OCI-LY3 (cell line): ENCODE data around the gene TBC1D13.
"Not testable (repeated sequence)": the region's sequence is repeated elsewhere in the genome, so short reads cannot be mapped to it uniquely, and the experiment has no call there.

Source experiments
- H2AFZ ChIP-seq: fragments of 200-600, 300-600 bp; shearing (Covaris generic); 2 replicates; pipeline ENCODE4 v1.6.0; 2014; ENCODE audit warnings: antibody characterized with exemption, low read depth, low read length
- H3K27ac ChIP-seq: fragments of 200-600, 300-600 bp; sonication (generic); 2 replicates; pipeline ENCODE4 v1.5.1; 2014; ENCODE audit warnings: mild to moderate bottlenecking, low read length, moderate library complexity, mixed read lengths
- H3K27me3 ChIP-seq: fragments of 200-600, 300-600 bp; sonication (generic); 2 replicates; pipeline ENCODE4 v1.6.1; 2014; ENCODE audit warnings: low read depth, low read length, mixed read lengths
- H3K36me3 ChIP-seq: fragments of 200-600, 300-600 bp; sonication (generic); replicated peaks from 2 replicates; pipeline ENCODE3; 2014; ENCODE audit warnings: low read depth, low read length, mixed read lengths
- H3K4me1 ChIP-seq: fragments of 300-600, 200-600 bp; sonication (generic); 2 replicates; pipeline ENCODE4 v1.6.1; 2014; ENCODE audit warnings: low read length, mixed read lengths
- H3K4me2 ChIP-seq: fragments of 200-600, 300-600 bp; sonication (generic); 2 replicates; pipeline ENCODE4 v1.6.1; 2014; ENCODE audit warnings: low read length, mixed read lengths
- H3K4me3 ChIP-seq: fragments of 300-600, 200-600 bp; sonication (generic); 2 replicates; pipeline ENCODE4 v1.5.1; 2014; ENCODE audit warnings: antibody characterized with exemption, mild to moderate bottlenecking, low read length, moderate library complexity
- H3K79me2 ChIP-seq: fragments of 300-600, 200-600 bp; shearing (Covaris generic); 2 replicates; pipeline ENCODE4 v1.6.1; 2014; ENCODE audit warnings: mild to moderate bottlenecking, low read length, mixed read lengths
- H3K9ac ChIP-seq: fragments of 300-600, 200-600 bp; shearing (Covaris generic); 2 replicates; pipeline ENCODE4 v1.6.0; 2014; ENCODE audit warnings: mild to moderate bottlenecking, low read length, moderate library complexity
- H3K9me3 ChIP-seq: fragments of 200-600, 300-600 bp; shearing (Covaris generic); 2 replicates; pipeline ENCODE4 v1.6.1; 2014; ENCODE audit warnings: low read length, mixed read lengths; ENCODE audit not compliant: insufficient read depth
- H4K20me1 ChIP-seq: fragments of 200-600, 300-600 bp; sonication (generic); 2 replicates; pipeline ENCODE4 v1.6.1; 2016; ENCODE audit warnings: low read length, mixed read lengths; ENCODE audit not compliant: insufficient read depth
- EZH2phosphoT487 ChIP-seq: fragments of 200-600 bp; shearing (Covaris generic); IDR thresholded peaks from 2 replicates; pipeline ENCODE4 v1.6.1; 2018; ENCODE audit warnings: antibody characterized with exemption, mixed run types, low read depth
- TF ChIP-seq, protein P1 (sequence below): fragments of 200-600, 300-600 bp; sonication (generic); IDR thresholded peaks from 2 replicates; pipeline ENCODE4 v1.5.1; 2014; ENCODE audit warnings: antibody characterized with exemption, low read length, low read depth

TBC1D13 gene

DNA sequence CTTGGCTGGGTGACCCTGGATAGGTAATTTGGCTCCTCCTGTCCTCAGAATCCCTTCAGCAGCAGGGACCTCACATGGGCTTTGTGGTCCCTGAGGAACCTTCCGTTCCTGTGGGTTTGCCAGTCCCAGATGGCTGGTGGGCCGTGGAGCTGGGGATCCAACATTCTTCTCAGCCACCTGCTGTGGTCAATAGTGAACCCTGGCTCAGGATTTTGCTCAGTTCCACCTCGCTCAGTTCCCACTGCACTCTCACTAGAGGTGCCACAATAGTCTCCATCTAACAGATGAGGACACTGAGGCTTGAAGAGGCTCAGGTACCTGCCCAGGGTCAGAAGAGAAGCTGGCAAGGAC, 59.6 kb downstream of the TBC1D13 start:
- TF ChIP-seq EZH2phosphoT487 = no peak
- TF ChIP-seq, protein P1, sequence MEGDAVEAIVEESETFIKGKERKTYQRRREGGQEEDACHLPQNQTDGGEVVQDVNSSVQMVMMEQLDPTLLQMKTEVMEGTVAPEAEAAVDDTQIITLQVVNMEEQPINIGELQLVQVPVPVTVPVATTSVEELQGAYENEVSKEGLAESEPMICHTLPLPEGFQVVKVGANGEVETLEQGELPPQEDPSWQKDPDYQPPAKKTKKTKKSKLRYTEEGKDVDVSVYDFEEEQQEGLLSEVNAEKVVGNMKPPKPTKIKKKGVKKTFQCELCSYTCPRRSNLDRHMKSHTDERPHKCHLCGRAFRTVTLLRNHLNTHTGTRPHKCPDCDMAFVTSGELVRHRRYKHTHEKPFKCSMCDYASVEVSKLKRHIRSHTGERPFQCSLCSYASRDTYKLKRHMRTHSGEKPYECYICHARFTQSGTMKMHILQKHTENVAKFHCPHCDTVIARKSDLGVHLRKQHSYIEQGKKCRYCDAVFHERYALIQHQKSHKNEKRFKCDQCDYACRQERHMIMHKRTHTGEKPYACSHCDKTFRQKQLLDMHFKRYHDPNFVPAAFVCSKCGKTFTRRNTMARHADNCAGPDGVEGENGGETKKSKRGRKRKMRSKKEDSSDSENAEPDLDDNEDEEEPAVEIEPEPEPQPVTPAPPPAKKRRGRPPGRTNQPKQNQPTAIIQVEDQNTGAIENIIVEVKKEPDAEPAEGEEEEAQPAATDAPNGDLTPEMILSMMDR = no peak
- Histone ChIP-seq H3K36me3 (no peaks in the 10 kb centered on the region), H3K4me2 (no peak overlapping the region), H3K27ac (no peak overlapping the region), H3K27me3 (no peaks in the 10 kb centered on the region), H2AFZ (no peak overlapping the region), H3K4me3 (no peak overlapping the region), H3K79me2 (no peaks in the 10 kb centered on the region), H3K9me3 (no peaks in the 10 kb centered on the region), H3K9ac (no peak overlapping the region), H3K4me1 (no peaks in the 10 kb centered on the region), H4K20me1 (no peaks in the 10 kb centered on the region)

DNA sequence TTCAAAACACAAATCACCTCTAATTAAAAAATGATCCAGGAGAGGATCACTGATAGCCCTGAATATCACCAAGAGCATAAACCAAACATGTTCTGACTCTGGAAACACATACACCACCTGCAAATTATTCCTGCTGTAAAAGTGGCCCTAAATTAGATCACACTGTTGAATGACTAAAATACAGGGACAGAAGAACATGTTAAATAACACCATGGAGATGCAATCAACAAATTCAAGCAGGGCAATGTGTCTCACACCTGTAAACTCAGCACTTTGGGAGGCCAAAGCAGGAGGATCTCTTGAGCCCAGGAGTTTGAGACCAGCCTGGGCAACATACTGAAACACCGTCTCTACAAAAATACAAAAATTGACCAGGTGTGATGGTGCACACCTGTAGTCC, 60.8 kb downstream of the TBC1D13 start:
- Histone ChIP-seq H3K4me1 (no peaks in the 10 kb centered on the region), H3K27me3 (no peaks in the 10 kb centered on the region), H3K9ac (no peak overlapping the region), H3K9me3 (no peaks in the 10 kb centered on the region), H2AFZ (no peak overlapping the region), H3K79me2 (no peaks in the 10 kb centered on the region), H3K4me2 (no peak overlapping the region), H3K27ac (no peak overlapping the region), H3K4me3 (no peak overlapping the region), H4K20me1 (no peaks in the 10 kb centered on the region), H3K36me3 (no peaks in the 10 kb centered on the region)
- TF ChIP-seq, protein P1 = no peak
- TF ChIP-seq EZH2phosphoT487 = no peak

DNA sequence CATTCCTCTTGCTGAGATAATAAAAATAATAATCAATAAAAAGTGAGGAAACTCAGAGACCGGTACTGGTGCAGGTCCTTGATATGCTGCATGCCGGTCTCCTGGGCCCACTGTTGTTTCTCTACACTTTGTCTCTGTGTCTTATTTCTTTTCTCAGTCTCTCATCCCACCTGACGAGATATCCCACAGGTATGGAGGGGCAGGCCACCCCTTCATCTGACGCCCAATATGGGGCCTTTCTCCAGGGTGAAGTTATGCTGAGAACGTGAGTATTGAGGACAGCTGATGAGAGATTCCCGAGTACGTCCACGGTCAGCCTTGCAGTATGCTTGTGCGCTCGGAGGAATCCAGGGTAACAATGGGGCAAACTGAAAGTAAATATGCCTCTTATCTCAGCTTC, 64.0 kb downstream of the TBC1D13 start:
- not testable (repeated sequence) for H3K27me3 ChIP-seq, H4K20me1 ChIP-seq, H3K4me1 ChIP-seq, H3K27ac ChIP-seq, H2AFZ ChIP-seq, H3K9me3 ChIP-seq, H3K4me2 ChIP-seq, H3K9ac ChIP-seq, H3K36me3 ChIP-seq, H3K4me3 ChIP-seq, H3K79me2 ChIP-seq

DNA sequence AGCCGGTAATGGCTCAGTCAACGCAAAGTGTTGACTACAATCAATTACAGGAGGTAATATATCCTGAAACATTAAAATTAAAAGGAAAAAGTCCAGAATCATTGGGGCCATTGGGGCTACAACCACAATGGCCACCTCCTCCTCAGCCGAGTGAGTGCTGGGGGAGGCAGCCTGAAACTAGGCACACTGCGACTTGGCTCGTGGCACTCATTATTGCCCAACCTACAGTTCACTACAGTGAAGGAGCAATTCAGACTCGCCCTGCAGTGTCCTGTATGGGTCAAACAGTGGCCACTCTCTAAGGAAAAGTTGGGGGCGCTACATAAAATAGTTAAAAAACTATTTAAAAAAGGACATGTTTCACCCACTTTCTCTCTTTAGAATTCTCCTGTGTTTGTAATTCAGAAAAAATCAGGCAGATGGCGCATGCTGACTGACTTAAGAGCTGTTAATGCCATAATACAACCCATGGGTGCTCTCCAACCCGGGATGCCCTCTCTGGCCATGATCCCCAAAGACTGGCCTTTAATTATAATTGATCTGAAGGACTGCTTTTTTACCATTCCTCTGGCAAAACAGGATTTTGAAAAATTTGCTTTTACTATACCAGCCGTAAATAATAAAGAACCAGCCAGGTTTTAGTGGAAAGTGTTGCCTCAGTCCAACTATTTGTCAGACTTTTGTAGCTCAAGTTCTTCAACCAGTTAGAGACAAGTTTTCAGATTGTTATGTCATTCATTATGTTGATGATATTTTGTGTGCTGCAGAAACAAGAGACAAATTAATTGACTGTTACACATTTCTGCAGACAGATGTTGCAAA, 64.9 kb downstream of the TBC1D13 start:
- not testable (repeated sequence) for H3K4me1 ChIP-seq, H3K36me3 ChIP-seq, H3K4me2 ChIP-seq, H3K27ac ChIP-seq, H2AFZ ChIP-seq, H3K9ac ChIP-seq, H3K27me3 ChIP-seq, H3K9me3 ChIP-seq, H3K4me3 ChIP-seq, H4K20me1 ChIP-seq, H3K79me2 ChIP-seq
- TF ChIP-seq, protein P1 = peak; percentile 40

DNA sequence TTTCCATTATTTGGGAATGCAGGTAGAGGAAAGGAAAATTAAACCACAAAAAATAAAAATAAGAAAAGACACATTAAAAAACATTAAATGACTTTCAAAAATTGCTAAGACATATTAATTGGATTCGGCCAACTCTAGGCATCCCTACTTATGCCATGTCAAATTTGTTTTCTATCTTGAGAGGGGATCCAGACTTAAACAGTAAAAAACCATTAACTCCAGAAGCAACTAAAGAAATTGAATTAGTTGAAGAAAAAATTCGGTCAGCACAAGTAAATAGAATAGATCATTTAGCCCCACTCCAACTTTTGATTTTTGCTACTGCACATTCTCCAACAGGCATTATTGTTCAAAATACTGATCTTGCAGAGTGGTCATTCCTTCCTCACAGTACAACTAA, 65.6 kb downstream of the TBC1D13 start:
- not testable (repeated sequence) for H4K20me1 ChIP-seq, H3K36me3 ChIP-seq, H3K4me3 ChIP-seq, H3K4me1 ChIP-seq, H3K79me2 ChIP-seq, H3K9ac ChIP-seq, H3K27ac ChIP-seq, H3K27me3 ChIP-seq, H3K9me3 ChIP-seq, H3K4me2 ChIP-seq, H2AFZ ChIP-seq

DNA sequence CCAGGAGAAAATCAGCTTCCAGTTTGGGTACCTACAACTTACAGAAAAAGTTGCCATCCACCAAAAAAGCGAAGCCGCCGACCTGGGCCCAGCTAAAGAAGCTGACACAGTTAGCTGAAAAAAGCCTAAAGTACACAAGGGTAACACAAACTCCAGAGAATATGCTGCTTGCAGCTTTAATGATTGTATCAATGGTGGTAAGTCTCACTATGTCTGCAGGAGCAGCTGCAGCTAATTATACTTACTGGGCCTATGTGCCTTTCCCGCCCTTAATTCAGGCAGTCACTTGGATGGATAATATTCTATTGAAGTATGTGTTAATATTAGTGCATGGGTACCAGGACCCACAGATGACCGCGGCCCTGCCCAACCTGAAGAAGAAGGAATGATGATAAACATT, 67.4 kb downstream of the TBC1D13 start:
- H3K27me3 ChIP-seq, H3K4me2 ChIP-seq, H3K79me2 ChIP-seq, H3K4me1 ChIP-seq, H3K4me3 ChIP-seq, H3K27ac ChIP-seq, H3K9ac ChIP-seq, H4K20me1 ChIP-seq, H3K36me3 ChIP-seq, H3K9me3 ChIP-seq, H2AFZ ChIP-seq: not testable (repeated sequence)

DNA sequence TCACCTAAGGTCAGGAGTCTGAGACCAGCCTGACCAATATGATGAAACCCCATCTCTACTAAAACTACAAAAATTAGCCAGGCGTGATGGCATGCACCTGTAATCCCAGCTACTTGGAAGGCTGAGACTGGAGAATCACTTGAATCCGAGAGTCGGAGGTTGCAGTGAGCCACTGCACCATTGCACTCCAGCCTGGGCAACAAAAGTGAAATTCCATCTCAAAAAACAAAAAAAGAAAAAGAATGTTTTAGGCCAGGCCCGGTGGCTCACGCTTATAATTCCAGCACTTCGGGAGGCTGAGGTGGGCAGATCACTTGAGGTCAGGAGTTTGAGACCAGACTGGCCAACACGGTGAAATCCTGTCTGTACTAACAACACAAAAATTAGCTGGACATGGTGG, 71.4 kb downstream of the TBC1D13 start:
- not testable (repeated sequence) for H3K4me3 ChIP-seq, H3K4me1 ChIP-seq

More for the DNA sequence above, 71.4 kb downstream of the TBC1D13 start:
- H2AFZ ChIP-seq, H3K79me2 ChIP-seq, H4K20me1 ChIP-seq, H3K9ac ChIP-seq, H3K36me3 ChIP-seq, H3K27ac ChIP-seq, H3K9me3 ChIP-seq, H3K4me2 ChIP-seq, H3K27me3 ChIP-seq: not testable (repeated sequence)
